HG03571 (cell line): ENCODE data around the gene PERCC1.

Experiments
- ATAC-seq: cut with Tn5 transposase; IDR thresholded peaks from one replicate; pipeline ENCODE4 v1.9.1; 2021; ENCODE audit not compliant: unreplicated experiment

The PERCC1 gene

GRCh38 chr16:1408171-1408837, 22.6 kb upstream of the PERCC1 start:
- peak; percentile 64 for ATAC-seq

GRCh38 chr16:1412847-1413246, 18.0 kb upstream of the PERCC1 start:
- no peak for ATAC-seq

GRCh38 chr16:1413684-1414531, 17.0 kb upstream of the PERCC1 start:
- peak; percentile 40 for ATAC-seq

DNA sequence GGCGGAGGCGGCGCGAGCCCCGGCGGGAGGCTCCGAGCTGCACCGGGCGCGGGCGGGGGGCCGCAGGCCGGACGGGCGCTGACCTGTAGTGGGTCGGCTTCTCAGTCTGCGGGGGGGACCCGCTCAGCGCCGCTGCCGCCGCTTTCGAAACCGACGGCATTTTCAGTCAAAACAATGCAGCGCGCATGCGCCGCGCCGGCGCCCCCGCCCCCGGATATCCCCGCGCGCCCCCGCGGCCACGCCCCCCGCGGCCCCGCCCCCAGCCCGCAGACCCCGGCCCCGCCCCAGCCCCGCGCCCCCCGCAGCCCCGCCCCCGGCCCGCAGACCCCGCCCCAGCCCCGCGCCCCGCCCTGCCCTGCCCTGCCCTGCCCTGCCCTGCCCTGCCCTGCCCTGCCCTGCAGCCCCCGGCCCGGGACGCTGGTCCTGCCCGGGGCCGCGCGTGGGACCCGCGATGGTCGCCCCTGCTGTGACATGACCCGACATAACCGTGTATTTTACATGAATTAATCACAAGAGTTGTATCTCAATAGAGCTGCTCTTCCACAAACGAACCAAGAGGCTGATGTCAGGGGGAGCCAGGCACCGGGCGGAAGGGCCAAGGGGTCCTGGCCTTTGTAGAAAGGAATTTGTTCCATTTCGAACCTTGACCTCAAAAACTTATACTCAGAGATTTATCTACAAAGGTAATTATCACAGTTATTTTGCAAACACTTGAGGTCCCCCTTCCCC, 16.2 kb upstream of the PERCC1 start, which contains the start of gene UNKL:
Gene UNKL (minus strand): TSS at position 173 of the 729 bp plus-strand sequence. CDS start 13 bp downstream, at position 160.
- peak; percentile 33 for ATAC-seq

GRCh38 chr16:1416521-1416941, 14.3 kb upstream of the PERCC1 start:
- no peak for ATAC-seq

GRCh38 chr16:1420111-1420539, 10.8 kb upstream of the PERCC1 start:
- ATAC-seq = peak; percentile 13

DNA sequence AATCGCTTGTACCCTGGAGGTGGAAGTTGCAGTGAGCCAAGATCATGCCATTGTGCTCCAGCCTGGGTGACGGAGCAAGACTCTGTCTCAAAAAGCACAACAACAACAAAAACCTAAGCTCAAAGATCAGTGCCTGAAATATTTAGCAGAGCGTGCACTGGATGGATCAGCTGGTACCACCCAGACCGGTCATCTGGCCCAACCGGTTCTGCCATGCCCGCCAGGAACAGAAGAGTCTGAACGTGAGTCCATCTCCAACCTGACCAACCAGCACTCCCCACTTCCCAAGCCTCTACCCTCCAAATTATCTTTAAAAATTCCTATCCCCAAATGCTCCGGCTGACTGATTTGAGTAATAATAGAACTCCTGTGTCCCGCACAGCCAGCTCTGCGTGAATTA, 8.8 kb upstream of the PERCC1 start:
- ATAC-seq = no peak

DNA sequence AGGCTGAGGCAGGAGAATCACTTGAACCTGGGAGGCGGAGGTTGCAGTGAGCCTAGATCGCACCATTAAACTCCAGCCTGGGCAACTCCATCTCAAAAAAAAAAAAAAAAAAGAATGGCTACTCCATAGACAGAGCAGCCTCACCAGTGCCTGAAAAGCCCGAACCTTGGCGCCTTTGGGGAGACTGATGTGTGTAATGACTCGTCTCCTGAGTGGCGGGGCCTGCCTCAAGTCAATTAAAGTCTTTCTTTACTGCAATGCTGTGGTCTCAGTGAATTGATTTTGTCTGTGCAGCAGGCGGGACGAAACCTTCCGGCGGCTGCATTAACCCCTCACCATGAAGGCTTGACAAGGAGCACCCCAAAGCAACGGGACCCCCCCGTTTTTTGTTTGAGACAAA, 6.8 kb upstream of the PERCC1 start:
- ATAC-seq = no peak

DNA sequence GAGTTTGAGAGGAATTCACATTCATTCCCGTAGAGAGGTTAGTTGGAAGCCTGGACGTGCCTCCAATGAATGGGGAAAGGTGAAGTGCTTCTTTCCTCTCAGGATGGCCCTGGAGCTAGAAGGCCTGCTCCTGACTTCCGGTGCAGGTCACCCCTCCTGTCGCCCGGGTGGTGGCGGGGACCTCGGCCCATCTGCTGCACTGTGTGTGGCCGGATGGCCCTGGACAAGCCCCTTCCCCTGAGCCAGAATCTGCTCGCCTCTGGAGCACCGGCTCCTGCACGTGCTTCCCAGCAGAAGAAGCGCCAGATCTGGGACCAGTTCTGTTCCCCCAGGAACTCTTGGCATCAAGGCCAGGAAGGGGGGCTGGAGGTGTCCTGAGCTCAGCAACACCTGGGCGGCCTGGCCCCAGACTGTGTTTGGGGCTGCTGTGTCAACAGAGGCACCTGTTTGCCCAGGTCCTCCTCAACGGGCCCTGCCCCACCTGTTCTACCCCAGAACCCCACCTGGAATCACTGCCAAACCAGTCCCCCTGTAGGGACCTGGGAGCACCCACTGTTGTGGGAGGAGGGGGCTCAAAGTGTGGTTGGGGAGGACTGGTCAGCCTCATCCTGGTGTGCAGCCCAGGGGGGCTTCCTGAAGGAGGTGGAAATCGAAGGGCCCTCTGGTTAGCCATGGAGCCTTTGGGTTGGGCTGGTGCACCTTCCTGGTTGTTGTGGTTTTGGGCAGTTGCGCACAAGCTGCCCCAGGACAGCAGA, 5.1 kb upstream of the PERCC1 start:
- no peak for ATAC-seq

- ATAC-seq = no peak
Observed at GRCh38 chr16:1426734-1427471, 4.0 kb upstream of the PERCC1 start.

DNA sequence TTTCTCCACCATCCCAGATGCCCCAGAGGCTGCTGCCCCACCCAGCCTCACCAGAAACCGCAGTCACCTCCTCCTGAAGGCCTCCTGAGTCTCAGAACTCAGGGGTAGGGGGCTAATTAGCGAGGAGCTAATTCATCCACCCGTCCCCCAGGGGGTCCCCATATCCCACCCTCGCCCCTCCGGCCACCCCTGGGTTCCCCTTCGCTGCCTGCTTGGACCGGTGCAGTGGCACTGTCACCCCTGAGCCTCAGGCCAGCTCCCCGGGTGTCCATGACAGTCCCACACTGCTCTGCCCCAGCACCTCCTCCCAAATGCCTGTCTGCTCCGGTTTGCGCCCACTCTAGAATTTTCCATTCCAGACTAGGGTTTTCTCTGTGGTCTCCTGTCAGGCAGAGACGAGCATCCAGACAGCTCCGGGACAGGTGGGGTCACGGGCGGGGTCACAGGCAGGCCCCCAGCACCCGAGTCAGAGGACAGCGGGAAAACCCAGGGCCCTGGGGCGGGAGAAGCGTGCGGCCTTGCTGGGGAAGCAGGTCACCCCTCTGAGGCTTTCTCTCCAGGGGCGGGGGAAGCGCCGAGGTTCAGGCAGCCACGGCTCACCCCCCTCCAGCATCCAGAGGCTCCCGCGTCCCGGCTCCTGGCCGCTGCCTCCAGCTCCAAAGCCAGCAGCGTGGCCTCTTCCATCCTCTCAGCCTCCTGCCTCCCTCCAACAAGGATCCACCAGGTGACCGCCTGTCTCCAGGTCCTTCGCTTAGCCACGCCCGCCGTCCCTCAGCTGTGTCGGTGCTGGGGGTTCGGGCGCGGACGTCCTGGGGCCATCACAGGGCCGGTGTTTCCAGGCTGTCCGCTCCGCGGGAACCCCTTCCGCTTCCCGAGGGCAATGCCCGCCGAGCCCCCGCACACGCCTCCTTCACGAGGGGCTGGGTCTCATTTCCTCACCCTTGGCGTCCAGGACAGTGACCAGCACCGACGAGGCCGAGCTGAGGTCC, 3.1 kb upstream of the PERCC1 start:
- no peak for ATAC-seq

DNA sequence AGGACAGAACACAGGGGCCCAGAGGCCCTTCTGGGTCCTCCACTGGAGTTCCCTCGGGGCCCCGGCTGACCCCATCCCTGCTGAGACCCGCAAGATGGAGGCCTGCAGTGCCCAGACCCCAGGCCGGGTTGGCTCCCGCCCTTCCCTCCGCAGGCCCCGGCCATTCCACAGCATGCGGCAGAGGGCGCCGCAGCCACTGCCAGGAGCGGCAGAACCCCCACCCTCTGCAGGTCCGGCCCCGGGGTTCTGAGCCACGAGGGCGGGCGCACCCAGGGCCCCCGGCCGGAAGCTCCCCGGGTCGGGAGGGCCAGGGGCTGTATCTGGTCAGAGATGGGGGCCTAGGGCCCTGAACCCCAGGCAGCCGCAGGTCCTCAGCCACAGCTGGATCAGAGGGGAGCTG, 2.4 kb upstream of the PERCC1 start:
- ATAC-seq = no peak

GRCh38 chr16:1429012-1429411, 1.9 kb upstream of the PERCC1 start:
- no peak for ATAC-seq

DNA sequence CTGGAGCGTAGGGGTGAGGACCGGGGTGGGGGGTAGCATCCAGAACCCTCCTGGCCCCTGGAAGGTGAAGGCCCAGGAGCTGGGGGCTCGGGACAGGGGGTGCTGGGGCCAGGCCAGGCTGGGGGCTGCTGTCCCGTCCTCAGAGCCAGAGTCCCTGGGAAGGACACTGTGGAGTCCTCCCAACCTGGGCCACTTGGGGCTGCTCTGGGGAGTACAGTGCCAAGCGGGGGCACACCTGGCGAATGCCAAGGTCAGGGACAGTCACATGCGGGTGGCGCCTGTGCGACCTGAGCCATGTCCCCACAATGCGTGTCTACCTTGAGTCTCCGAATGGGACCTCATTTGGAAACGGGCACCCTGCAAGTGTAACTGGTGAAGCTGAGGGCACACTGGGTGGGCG, 1.2 kb upstream of the PERCC1 start:
- no peak for ATAC-seq

- no peak for ATAC-seq
Observed at GRCh38 chr16:1430214-1430758, 592 bp upstream of the PERCC1 start.

GRCh38 chr16:1431497-1432270, 806 bp downstream of the PERCC1 start:
- no peak for ATAC-seq

- no peak for ATAC-seq
Observed at GRCh38 chr16:1432388-1433262, 1.7 kb downstream of the PERCC1 start.
